DMS114 treated with DMSO at 0.1 percent for 48 hours (cell line): Measurements from ENCODE around the gene CALML6.
A peak's percentile ranks its signal among the peaks of the same experiment; 100 is the strongest.

Experiments
- DNase-seq: peaks from one replicate; lab custom pipeline; 2025; ENCODE audit not compliant: unreplicated experiment; lab: John Stamatoyannopoulos, UW

CALML6 gene

GRCh38 chr1:1891349-1892078, 23.5 kb upstream of the CALML6 start:
- peak; percentile 42 for DNase-seq

GRCh38 chr1:1892079-1892762, 22.8 kb upstream of the CALML6 start:
- DNase-seq, result no peak

DNA sequence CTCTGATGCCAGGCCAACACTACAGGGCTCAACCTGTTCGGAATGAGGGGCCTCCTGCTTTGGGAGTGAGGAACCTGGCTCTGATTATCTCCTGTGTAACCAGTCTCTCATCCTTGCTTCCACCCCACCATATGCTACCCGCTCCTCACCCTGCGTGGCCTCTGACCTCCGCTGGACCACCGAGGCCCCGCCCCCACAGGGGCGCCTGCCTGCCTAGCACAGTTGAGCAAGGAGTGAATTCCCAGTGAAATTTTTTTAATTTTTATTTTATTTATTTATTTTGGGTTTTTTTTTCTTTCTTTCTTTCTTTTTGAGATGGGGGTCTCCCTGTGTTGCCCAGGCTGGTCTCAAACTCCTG, 22.3 kb upstream of the CALML6 start:
- no peak for DNase-seq

DNA sequence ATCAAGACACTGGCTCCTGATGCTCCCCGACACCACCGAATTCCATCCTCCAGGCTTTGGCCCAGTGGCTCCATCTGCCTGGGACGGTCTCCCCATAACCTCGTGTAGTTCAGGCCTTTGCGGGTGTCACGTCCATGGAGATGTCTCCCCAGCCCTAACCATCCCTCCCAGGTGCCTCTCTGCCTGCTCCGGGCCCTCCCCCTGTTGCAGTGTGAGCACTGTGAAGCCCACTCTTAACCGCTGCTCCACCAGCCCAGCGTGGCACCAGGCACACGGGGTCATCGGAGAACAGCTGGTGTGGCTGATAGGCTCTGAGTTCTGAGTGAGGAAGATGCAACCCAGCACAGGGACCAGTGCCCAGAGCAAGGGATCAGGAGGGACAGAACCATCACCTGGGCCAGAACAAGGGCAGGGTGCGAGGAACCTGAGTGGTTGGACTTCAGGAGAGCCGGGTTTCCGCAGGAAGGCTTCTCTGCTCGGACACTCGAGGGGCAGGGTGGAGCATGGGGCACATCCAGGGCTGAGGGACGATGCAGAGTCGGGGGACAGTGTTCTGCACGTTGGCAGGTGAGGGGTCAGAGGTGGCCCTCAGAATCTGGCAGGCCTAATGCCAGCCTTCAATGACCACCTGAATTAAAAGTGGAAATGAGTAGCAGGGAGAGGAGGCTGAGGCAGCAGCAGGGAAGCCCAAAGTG, 21.6 kb upstream of the CALML6 start:
- DNase-seq, result no peak

DNA sequence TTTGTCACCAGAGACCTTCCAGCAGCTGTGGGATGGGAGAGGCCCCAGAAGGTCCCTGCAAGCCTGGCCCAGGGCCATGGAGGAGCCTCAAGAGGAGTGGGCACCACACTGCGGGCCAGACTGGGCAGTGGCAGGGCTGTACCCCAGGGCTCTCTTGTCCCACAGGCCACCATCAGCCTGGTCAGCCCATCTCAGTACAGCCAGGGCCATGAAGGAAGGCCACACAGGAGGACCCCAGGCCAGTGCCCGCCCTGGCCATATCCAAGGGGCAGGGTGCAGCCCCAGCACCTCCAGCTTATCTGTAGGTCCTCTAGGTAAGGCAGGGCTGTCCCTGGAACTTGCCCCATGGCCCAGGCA, 21.1 kb upstream of the CALML6 start:
- no peak for DNase-seq

GRCh38 chr1:1894354-1895059, 20.6 kb upstream of the CALML6 start:
- no peak for DNase-seq

- no peak for DNase-seq
These were observed 20.0 kb upstream of the CALML6 start for GRCh38 chr1:1895060-1895418.

DNA sequence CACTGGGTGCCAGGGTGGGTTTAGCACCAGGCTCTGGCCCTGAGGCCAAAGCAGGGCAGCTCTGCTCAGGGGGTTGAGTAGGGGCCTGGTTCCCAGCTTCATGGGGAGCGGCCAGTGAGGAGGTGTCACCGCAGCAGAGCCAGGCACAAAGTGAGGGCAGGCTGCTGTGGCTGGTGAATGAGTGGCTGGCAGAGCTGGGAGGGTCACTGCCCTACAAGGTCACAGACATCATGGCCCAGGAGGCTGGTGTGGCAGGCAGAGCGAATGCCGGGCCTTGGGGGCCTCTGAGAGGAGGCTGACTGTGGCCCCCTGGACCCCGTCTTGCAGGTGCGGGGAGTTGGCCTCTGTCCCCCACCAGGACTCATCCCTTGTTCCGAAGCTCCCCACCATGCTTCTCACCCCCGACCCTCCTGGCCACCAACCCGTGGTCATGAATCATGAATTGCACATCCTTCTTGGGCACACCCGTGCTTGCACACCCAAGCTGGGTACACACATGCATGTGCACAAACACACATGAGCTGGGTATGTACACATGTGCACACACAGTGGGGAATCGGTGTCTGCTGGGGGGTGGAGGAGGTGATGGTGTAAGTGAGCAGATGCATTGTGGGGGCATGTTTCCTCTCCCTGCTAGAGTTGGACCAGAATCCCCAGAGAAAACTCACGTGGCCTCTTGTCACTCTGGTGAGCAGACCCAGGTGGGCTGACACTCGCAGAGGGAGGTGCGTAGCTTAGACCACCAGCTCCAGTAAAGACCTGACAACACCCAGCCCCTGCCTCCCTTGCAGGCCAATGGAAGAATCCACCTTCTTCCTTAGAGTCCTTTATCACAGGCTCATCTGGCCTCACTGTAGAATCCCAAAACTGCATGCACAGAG, 19.4 kb upstream of the CALML6 start:
- DNase-seq, result no peak

DNA sequence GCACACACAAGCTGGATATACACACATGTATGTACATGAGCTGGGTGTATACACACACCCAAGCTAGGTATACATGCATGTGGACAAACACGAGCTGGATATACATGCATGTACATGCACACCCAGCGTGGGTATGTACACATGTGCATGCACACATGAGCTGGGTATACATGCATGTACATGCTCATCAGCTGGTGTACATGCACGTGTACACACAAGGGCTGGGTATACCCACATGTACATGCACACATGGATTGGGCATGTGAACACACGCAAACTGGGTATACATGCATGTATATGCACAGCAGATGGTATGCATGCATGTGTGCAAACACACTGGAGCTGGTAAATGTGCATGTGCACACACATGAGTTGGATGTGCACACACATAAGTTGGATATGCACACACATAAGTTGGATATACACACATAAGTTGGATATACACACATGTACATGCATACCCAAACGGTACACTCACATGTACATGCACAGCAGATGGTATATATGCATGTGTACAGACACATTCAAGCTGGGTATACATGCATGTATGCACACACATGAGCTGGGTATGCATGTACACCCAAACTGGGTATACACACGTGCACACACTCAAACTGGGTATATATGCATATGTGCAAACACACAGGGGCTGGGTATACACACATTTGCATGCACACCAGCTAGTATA, 16.7 kb upstream of the CALML6 start:
- DNase-seq, result no peak

DNA sequence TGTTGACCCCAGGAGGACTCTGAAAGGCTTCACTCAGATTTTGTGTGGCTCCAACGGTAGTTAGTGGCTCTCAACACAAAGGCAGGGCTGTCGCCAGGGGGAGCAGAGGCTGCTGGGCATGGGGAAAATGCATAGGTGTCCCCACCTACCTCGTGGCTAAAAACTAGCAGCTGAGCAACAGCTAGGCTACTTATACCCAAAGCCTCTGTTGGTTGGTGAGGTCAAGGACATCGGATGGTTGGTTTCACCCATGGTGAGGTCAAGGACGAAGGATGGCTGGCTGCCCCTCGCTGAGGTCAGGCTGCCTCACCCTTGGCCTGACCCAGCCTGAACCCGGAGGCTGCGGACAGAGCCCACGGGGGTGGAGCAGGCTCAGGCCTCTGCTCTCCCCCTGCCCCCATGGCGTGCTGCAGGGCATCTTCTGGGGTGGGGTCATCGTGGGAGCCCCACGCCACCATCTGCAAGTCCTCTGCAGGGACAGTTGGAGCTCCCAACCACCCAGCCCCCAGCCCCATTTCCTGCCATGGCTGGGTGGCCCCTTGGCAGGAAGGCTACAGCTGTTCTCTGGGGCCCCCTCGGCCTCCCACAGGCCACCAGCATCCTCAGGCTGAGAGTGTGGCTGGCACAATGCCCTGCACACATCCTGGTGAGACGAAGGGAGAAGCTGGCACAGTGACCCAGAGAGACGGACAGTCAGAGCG, 15.6 kb upstream of the CALML6 start:
- no peak for DNase-seq

DNA sequence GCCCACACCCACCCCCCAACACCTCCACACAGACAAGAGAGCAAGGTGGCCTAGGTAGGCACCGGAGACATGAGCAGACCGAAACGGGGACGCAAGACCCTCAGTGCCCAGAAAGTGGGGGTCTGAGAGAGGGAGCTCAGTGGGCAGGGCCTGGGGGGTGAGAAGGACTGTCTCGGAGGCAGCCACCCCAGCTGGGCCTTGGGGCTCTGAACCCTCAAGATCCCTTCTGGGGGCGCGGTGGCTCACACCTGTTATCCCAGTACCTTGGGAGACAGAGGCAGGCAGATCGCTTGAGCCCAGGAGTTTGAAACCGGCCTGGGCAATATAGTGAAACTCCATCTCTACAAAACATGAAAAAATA, 15.1 kb upstream of the CALML6 start:
- no peak for DNase-seq

DNA sequence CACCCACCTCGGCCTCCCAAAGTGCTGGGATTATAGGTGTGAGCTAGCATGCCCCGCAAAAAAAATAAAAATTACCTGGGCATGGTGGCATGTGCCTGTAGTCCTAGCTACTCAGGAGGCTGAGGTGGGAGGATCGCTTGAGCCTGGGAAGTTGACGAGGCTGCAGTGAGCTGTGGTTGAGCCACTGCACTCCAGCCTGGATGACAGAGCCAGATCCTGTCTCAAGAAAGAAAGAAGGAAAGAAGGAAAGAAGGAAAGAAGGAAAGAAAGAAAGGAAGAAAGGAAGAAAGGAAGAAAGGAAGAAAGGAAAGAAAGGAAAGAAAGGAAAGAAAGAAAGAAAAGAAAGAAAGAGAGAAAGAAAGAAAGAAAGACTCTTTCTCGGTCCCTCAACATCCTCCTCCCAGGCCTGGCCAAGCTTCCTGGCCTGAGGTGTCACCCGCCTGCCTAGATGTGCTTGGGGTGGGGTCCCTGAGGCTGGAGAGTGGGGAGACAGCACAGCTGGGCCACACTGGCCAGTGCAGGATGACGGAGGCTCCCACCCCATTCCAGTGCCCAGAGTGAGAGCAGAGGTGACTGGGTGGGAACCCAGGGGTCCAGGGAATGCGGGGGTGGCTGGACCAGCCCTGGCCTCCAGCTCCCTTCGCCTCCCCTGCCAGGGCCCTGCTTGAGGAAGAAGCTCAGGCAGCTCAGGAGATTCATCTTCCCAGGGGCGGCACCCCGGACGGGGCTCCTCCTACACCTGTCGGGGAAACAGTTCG, 14.0 kb upstream of the CALML6 start:
- no peak for DNase-seq

DNA sequence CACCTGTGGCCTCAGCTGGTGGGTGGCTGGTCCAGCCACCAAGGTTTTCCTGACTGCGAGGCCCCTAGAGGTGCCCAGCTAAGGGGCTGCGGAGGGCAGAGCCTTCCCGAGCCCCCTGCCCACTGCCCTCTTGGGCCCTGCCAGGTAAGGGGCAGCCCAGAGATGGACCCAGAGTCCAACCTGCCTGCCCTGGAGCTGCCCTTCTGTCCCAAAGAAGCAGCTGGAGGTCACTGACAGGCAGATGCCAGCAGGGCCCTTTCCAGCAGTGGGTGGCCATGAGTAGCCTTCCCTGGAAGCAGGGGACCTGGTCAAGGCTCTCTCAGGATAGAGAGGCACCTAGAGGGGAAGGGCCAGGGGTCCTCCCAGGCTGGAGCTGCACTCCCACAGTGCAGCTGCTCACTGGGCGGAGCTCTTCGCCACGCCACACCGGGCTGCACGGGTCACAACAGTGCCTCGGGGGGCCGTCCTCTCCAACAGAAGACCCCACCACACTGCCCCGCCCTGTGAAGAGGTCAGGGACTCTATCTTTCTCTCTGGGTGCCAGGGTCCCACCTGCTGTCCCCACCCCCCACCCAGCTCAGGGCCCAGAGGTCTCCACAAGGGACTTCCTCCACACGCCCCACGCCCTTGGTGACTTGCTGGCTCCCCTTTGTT, 13.3 kb upstream of the CALML6 start:
- no peak for DNase-seq

DNA sequence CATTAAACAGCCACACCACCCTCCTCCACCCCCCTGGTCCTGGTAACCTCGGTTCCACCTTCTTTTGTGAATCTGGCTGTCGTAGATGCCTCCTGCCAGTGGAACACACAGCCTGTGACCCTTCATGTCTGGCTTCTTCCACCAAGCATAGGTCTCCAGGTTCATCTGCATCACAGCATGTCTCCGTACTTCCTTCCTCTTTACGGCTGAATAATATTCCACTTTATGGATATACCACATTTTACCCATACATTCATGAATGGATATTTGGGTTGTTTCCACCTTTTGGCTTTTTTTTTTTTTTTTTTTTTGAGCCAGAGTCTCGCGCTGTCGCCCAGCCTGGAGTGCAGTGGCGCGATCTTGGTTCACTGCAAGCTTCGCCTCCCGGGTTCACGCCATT, 11.8 kb upstream of the CALML6 start:
- DNase-seq, result no peak

GRCh38 chr1:1906185-1907097, 8.6 kb upstream of the CALML6 start:
- DNase-seq, result peak; percentile 86

DNA sequence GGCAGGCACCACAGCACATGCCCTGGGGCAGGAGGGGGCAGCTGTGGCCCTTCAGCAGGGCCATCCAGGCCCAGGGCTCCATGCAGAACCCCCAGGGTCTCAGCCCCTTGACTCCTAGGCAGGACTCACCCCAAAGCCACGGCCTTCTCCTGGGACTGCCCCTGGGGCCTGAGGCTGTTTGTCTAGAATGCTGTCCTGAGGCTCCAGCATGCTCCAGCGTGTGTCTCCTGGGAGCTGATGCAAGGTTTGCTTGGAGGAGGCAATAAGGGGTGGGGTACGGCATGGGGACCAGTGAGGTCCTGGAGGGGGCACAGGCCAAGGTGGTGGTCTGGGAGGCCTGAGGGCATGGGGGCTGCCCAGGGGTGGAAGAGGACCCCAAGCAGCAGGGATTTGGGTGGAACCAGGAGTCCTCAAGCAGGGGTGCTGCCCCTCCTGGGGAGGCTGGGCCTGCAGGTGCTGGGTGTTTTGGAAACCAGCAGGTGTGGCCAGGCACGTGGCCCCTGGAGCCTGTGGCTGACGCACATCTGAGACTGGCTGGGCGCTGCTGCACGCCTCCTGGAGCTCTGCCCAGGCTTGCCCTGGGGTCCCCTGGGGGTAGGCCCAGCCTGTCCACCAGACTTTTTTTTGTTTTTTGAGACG, 7.8 kb upstream of the CALML6 start:
- DNase-seq, result no peak

DNA sequence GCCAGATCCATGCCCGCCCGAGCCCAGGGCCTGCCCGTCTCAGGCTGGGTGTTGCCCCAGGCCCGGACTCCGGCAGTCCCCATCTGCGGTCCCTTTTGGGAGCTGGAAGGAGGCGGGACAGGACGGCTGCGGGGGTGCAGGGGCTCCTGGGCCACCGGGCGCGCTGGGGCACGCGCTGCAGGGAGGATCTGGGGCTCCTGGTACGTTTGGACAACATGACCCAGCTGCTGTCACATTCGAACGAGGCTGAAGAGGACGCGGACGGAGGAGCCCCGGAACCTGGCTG, 6.6 kb upstream of the CALML6 start:
- DNase-seq, result no peak
